Measurements from ENCODE around the gene TFPI. TPM values are rescaled to one million over a fixed set of nuclear protein-coding genes. Genes with fewer than 3 reads are reported as not detected.

Gene TFPI
- total RNA-seq, 1 experiment from 2014 or later, result 29.1 TPM

GRCh38 chr2:187419808-187420207 is 134.4 kb downstream of the TFPI start:
- TF ChIP-seq ZBTB33 (IDR thresholded peaks at IDR 0.05; ENCODE audit: extremely low read depth, insufficient replicate concordance, low read length) (no peak), RAD21 (IDR thresholded peaks at IDR 0.05; ENCODE audit: low read depth) (no peak), ZFX (IDR thresholded peaks at IDR 0.05) (no peak), MAX (IDR thresholded peaks at IDR 0.05) (no peak), EZH2 (IDR thresholded peaks at IDR 0.05) (no peak), YY1 (IDR thresholded peaks at IDR 0.05; ENCODE audit: extremely low read depth, insufficient replicate concordance, low read depth, low read length) (no peak), EZH2phosphoT487 (IDR thresholded peaks at IDR 0.05; ENCODE audit: borderline replicate concordance) (no peak), ATF3 (IDR thresholded peaks at IDR 0.05) (no peak)
- RAD21 ChIA-PET (ENCODE audit: low non-redundant PET in 1 of 2, low total read pairs in 2 of 2, uncharacterized antibody in 2 of 2, unreplicated experiment in 2 of 2), result no interaction called here
- intact Hi-C loops (cut with micrococcal nuclease), result no loop called here
- H3K9ac ChIP-seq (ENCODE audit: low read length), result no peak overlapping the region
- no peak overlapping the region for H2AFZ ChIP-seq (ENCODE audit: low read depth, low read length, poor library complexity, severe bottlenecking)
- H3K9me2 ChIP-seq (ENCODE audit: insufficient read depth), result no peaks in the 10 kb centered on the region; the same call in 1 of the 2 replicates
- CTCF ChIA-PET, result no interaction called here
- H3K27me3 ChIP-seq (ENCODE audit: insufficient read depth, low read length), result no peaks in the 10 kb centered on the region
- H4K20me1 ChIP-seq (ENCODE audit: insufficient read depth), result no peaks in the 10 kb centered on the region
- BruUV-seq (replicated peaks), result no TSS peak
- H3K27ac ChIP-seq (ENCODE audit: low read depth, low read length), result no peak overlapping the region
- no peaks in the 10 kb centered on the region for H3K36me3 ChIP-seq (ENCODE audit: control insufficient read depth in 1 of 2, insufficient read depth in 2 of 2, low read length in 2 of 2)
- no peak for DNase-seq (ENCODE audit: low read depth, low spot score)
- POLR2A ChIA-PET, result no interaction called here
- peaks cover 0 to 4% of the 10 kb centered on the region in 2 experiments; a peak in 1 of 4 replicates for H3K4me1 ChIP-seq (ENCODE audit: control insufficient read depth in 1 of 2, insufficient read depth in 2 of 2, low read length in 2 of 2)
- no peaks in the 10 kb centered on the region for H3K79me2 ChIP-seq (ENCODE audit: insufficient read depth, low read length)
- no peak overlapping the region for H3K4me2 ChIP-seq (ENCODE audit: low read length)
- no peaks in the 10 kb centered on the region for H3K9me3 ChIP-seq (ENCODE audit: control insufficient read depth in 1 of 2, insufficient read depth in 1 of 2, low read depth in 1 of 2, low read length in 2 of 2)
- ATAC-seq, result no peak
- H3K4me3 ChIP-seq (replicated peaks in 1 of 2; ENCODE audit: low read depth in 1 of 2, low read length in 2 of 2), result no peak overlapping the region

All from HCT116 (cell line).